ENCODE data around the gene GIN1.

- TF ChIP-seq POLR2A (IDR thresholded peaks at IDR 0.05; ENCODE audit: low read depth, low read length) (no peak), TAF1 (IDR thresholded peaks at IDR 0.05; ENCODE audit: low read depth, low read length) (no peak)
These were observed 18.3 kb upstream of the GIN1 start for GRCh38 chr5:103138202-103138690.
